GM18867 (cell line): Measurements from ENCODE around the gene C10orf90.

Experiments
- ATAC-seq: cut with Tn5 transposase; IDR thresholded peaks from one replicate; pipeline ENCODE4 v1.9.1; 2021; ENCODE audit warnings: mild to moderate bottlenecking, moderate library complexity; ENCODE audit not compliant: unreplicated experiment

The C10orf90 gene

GRCh38 chr10:126585249-126586017 lies 85.1 kb downstream of the C10orf90 start:
- ATAC-seq: no peak

- ATAC-seq: no peak
These were observed 85.7 kb downstream of the C10orf90 start for GRCh38 chr10:126584836-126585235.

- ATAC-seq: no peak
These were observed 86.8 kb downstream of the C10orf90 start for GRCh38 chr10:126583552-126584200.

- ATAC-seq: no peak
These were observed 88.8 kb downstream of the C10orf90 start for GRCh38 chr10:126581648-126582046.

GRCh38 chr10:126580873-126581647 lies 89.4 kb downstream of the C10orf90 start:
- ATAC-seq: no peak

- no peak for ATAC-seq
These were observed 94.2 kb downstream of the C10orf90 start for GRCh38 chr10:126576336-126576735.

- ATAC-seq: no peak
These were observed 99.6 kb downstream of the C10orf90 start for GRCh38 chr10:126570621-126571602.

- no peak for ATAC-seq
These were observed 100.3 kb downstream of the C10orf90 start for GRCh38 chr10:126570245-126570570.

- ATAC-seq: no peak
These were observed 100.8 kb downstream of the C10orf90 start for GRCh38 chr10:126569513-126570244.

GRCh38 chr10:126568809-126569385 lies 101.6 kb downstream of the C10orf90 start:
- ATAC-seq: no peak

- ATAC-seq: no peak
These were observed 104.6 kb downstream of the C10orf90 start for GRCh38 chr10:126565871-126566270.

- ATAC-seq: no peak
These were observed 105.1 kb downstream of the C10orf90 start for GRCh38 chr10:126565441-126565840.

- no peak for ATAC-seq
These were observed 106.1 kb downstream of the C10orf90 start for GRCh38 chr10:126564326-126564888.

GRCh38 chr10:126563361-126563760 lies 107.1 kb downstream of the C10orf90 start:
- no peak for ATAC-seq

- ATAC-seq: no peak
These were observed 108.4 kb downstream of the C10orf90 start for GRCh38 chr10:126561921-126562680.

- no peak for ATAC-seq
These were observed 109.1 kb downstream of the C10orf90 start for GRCh38 chr10:126561294-126561920.

GRCh38 chr10:126558881-126559280 lies 111.6 kb downstream of the C10orf90 start:
- ATAC-seq: no peak

GRCh38 chr10:126551202-126551601 lies 119.3 kb downstream of the C10orf90 start:
- no peak for ATAC-seq
